SK-N-SH treated with all-trans-retinoic acid at 6 μM for 48 hours (cell line): Measurements from ENCODE around the gene CACNA1D.

Experiments
- ATAC-seq: fragments of 200-7000 bp; cut with Tn5 transposase; 3 replicates; pipeline ENCODE4 v1.9.1; 2020; ENCODE audit warnings: mild to moderate bottlenecking, moderate library complexity
- ARNTL ChIP-seq: fragments of 450-650 bp; formaldehyde crosslinking; IDR thresholded peaks from 2 replicates; pipeline ENCODE4 v1.5.0; 2020; ENCODE audit warnings: low read depth, mild to moderate bottlenecking, moderate library complexity, borderline replicate concordance
- CSDC2 ChIP-seq: fragments of 250-450 bp; sonication (Bioruptor Pico); IDR thresholded peaks from 2 replicates; pipeline ENCODE4 v1.5.0; 2020; ENCODE audit warnings: mild to moderate bottlenecking, moderate library complexity
- ESRRG ChIP-seq: fragments of 250-450 bp; sonication (Bioruptor Pico); IDR thresholded peaks from 2 replicates; pipeline ENCODE4 v1.6.1; 2021; ENCODE audit warnings: mild to moderate bottlenecking
- GLIS3 ChIP-seq: fragments of 250-450 bp; sonication (Bioruptor Pico); IDR thresholded peaks from 2 replicates; pipeline ENCODE4 v1.5.0; 2020; ENCODE audit warnings: mild to moderate bottlenecking, moderate library complexity
- OSR1 ChIP-seq: fragments of 250-450 bp; sonication (Bioruptor Pico); IDR thresholded peaks from 2 replicates; pipeline ENCODE4 v1.8.0; 2022; ENCODE audit warnings: moderate library complexity, mild to moderate bottlenecking, inconsistent platforms
- RARB ChIP-seq: fragments of 250-450 bp; sonication (Bioruptor Pico); IDR thresholded peaks from 2 replicates; pipeline ENCODE4 v1.8.0; 2021; ENCODE audit warnings: mild to moderate bottlenecking, moderate library complexity
- SNAI2 ChIP-seq: fragments of 250-450 bp; sonication (Bioruptor Pico); IDR thresholded peaks from 2 replicates; pipeline ENCODE4 v1.5.0; 2020; ENCODE audit warnings: mild to moderate bottlenecking, moderate library complexity
- TCF4 ChIP-seq: fragments of 250-450 bp; sonication (Bioruptor Pico); IDR thresholded peaks from 2 replicates; pipeline ENCODE4 v1.8.0; 2021; ENCODE audit warnings: mild to moderate bottlenecking, moderate library complexity, borderline replicate concordance
- TOX ChIP-seq: fragments of 250-450 bp; sonication (Bioruptor Pico); IDR thresholded peaks from 2 replicates; pipeline ENCODE4 v1.8.0; 2021; ENCODE audit warnings: mild to moderate bottlenecking, moderate library complexity, borderline replicate concordance
- ZC3H10 ChIP-seq: fragments of 250-450 bp; sonication (Bioruptor Pico); IDR thresholded peaks from 2 replicates; pipeline ENCODE4 v1.5.1; 2021; ENCODE audit warnings: mild to moderate bottlenecking, moderate library complexity
- ZFP3 ChIP-seq: fragments of 250-450 bp; sonication (Bioruptor Pico); IDR thresholded peaks from 2 replicates; pipeline ENCODE4 v1.5.0; 2020; ENCODE audit warnings: mild to moderate bottlenecking, moderate library complexity
- ZFP30 ChIP-seq: fragments of 450-650 bp; formaldehyde crosslinking; IDR thresholded peaks from 2 replicates; pipeline ENCODE4 v1.5.0; 2022; ENCODE audit warnings: mild to moderate bottlenecking, moderate library complexity
- ZNF565 ChIP-seq: fragments of 450-650 bp; formaldehyde crosslinking; conservative IDR thresholded peaks from 2 replicates; pipeline ENCODE4 v1.5.0; 2020; ENCODE audit warnings: low read depth, mild to moderate bottlenecking, moderate library complexity
- ZNF70 ChIP-seq: fragments of 450-650 bp; formaldehyde crosslinking; IDR thresholded peaks from 2 replicates; pipeline ENCODE4 v1.5.0; 2020; ENCODE audit warnings: mild to moderate bottlenecking, moderate library complexity
- ZNF8 ChIP-seq: fragments of 450-650 bp; formaldehyde crosslinking; IDR thresholded peaks from 2 replicates; pipeline ENCODE4 v1.5.0; 2020; ENCODE audit warnings: mild to moderate bottlenecking, moderate library complexity
- TF ChIP-seq, protein P1 (sequence below): fragments of 250-450 bp; sonication (Bioruptor Pico); IDR thresholded peaks from 2 replicates; pipeline ENCODE4 v1.5.1; 2020; ENCODE audit warnings: low read depth, mild to moderate bottlenecking, moderate library complexity
- TF ChIP-seq, protein P2 (sequence below): fragments of 250-450 bp; sonication (Bioruptor Pico); IDR thresholded peaks from 2 replicates; pipeline ENCODE4 v1.8.0; 2020; ENCODE audit warnings: mild to moderate bottlenecking, moderate library complexity, borderline replicate concordance
- TF ChIP-seq, protein P3 (sequence below): fragments of 250-450 bp; sonication (Bioruptor Pico); IDR thresholded peaks from 2 replicates; pipeline ENCODE4 v1.5.0; 2020; ENCODE audit warnings: mild to moderate bottlenecking, moderate library complexity
- TF ChIP-seq, protein P4 (sequence below): fragments of 250-450 bp; sonication (Bioruptor Pico); IDR thresholded peaks from 2 replicates; pipeline ENCODE4 v1.5.1; 2021; ENCODE audit warnings: mild to moderate bottlenecking, moderate library complexity
- TF ChIP-seq, protein P5 (sequence below): fragments of 250-450 bp; sonication (Bioruptor Pico); IDR thresholded peaks from 2 replicates; pipeline ENCODE4 v1.8.0; 2021; ENCODE audit warnings: low read depth, mild to moderate bottlenecking, moderate library complexity, borderline replicate concordance

The CACNA1D gene

DNA sequence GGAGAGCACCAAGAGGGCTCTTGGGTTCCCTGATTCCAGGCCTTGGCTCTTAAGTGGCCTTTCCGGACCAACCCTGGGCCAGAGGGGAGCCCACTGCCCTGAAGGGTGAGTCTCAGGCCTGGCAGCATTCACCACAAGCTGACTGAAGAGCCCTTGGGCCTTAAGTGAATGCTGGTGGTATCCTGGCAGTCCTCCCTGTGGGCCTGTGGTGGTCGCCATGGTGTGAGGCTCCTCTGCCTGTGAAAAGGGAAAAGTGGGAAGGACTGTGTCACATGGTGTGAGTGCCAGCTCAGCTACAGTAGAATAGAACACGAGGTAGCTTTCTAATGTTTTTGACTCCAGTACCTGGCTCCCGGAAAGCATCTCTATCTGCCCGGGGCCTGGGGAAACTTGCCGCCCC is 336.5 kb downstream of the CACNA1D start:
- no peak for TF ChIP-seq TOX (CRISPR knock-in tag)
- TF ChIP-seq, protein P1, sequence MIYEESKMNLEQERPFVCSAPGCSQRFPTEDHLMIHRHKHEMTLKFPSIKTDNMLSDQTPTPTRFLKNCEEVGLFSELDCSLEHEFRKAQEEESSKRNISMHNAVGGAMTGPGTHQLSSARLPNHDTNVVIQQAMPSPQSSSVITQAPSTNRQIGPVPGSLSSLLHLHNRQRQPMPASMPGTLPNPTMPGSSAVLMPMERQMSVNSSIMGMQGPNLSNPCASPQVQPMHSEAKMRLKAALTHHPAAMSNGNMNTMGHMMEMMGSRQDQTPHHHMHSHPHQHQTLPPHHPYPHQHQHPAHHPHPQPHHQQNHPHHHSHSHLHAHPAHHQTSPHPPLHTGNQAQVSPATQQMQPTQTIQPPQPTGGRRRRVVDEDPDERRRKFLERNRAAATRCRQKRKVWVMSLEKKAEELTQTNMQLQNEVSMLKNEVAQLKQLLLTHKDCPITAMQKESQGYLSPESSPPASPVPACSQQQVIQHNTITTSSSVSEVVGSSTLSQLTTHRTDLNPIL (CRISPR knock-in tag) = no peak
- no peak for TF ChIP-seq ZNF70 (CRISPR knock-in tag)
- no peak for TF ChIP-seq ZNF8 (CRISPR knock-in tag)
- no peak for TF ChIP-seq ZC3H10 (CRISPR knock-in tag)
- TF ChIP-seq, protein P2, sequence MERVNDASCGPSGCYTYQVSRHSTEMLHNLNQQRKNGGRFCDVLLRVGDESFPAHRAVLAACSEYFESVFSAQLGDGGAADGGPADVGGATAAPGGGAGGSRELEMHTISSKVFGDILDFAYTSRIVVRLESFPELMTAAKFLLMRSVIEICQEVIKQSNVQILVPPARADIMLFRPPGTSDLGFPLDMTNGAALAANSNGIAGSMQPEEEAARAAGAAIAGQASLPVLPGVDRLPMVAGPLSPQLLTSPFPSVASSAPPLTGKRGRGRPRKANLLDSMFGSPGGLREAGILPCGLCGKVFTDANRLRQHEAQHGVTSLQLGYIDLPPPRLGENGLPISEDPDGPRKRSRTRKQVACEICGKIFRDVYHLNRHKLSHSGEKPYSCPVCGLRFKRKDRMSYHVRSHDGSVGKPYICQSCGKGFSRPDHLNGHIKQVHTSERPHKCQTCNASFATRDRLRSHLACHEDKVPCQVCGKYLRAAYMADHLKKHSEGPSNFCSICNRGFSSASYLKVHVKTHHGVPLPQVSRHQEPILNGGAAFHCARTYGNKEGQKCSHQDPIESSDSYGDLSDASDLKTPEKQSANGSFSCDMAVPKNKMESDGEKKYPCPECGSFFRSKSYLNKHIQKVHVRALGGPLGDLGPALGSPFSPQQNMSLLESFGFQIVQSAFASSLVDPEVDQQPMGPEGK (CRISPR knock-in tag) = no peak
- no peak for TF ChIP-seq TCF4 (CRISPR knock-in tag)
- TF ChIP-seq RARB (CRISPR knock-in tag) = no peak
- TF ChIP-seq GLIS3 = no peak
- TF ChIP-seq SNAI2 (CRISPR knock-in tag) = no peak
- no peak for TF ChIP-seq ZFP30 (CRISPR knock-in tag)
- TF ChIP-seq, all 23 proteins: peak for 0

DNA sequence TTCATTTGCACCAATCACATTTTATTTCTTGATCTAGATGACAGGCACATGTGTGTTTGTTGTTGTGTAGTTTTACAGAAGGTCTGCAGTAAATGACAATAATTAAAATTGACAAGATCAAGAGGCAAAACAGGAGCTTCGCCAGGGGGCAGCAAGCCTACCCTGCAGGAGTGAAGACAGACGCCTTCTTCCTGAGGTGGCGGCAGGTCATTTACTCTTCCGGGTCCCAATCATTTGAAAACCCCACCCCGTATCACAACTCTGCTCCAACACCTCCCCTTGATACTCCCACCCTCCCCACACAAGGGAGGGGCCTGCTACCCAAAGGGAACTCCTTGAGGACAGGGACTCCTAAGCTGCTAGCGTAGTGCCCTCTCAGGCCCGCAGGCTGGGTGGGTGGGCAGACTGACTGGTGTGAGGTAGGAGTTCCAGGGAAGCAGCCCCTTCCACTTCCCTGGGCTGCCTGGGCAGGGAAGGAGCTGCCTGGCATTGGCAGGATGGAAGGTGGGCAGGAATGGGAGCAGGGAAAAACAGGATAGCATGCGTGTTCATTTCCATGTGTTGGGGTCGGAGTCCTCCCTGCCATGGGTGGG is 338.7 kb downstream of the CACNA1D start:
- no peak for TF ChIP-seq TCF4 (CRISPR knock-in tag)
- no peak for TF ChIP-seq ESRRG
- ATAC-seq = no peak

More for the DNA sequence above, 336.5 kb downstream of the CACNA1D start:
- no peak for ATAC-seq

DNA sequence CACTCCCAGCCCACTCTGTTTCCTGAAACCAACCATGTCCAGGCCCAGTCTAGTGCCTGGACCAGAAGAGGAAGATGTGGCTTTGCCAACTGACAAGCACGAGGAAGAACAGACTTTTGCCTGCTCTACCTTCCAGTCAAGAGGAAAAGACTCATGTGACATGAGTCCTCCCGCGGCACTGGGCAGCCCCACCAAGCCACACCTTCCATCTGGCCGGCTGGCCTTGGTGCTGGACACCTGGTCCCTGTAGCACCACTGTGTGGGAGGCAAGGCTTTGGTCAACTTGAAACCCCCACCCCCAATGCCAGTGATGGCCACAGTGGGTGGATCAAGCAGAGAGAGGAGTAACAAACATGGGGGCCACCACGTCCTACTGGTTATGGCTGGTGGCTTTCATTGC is 339.3 kb downstream of the CACNA1D start:
- TF ChIP-seq, protein P3, sequence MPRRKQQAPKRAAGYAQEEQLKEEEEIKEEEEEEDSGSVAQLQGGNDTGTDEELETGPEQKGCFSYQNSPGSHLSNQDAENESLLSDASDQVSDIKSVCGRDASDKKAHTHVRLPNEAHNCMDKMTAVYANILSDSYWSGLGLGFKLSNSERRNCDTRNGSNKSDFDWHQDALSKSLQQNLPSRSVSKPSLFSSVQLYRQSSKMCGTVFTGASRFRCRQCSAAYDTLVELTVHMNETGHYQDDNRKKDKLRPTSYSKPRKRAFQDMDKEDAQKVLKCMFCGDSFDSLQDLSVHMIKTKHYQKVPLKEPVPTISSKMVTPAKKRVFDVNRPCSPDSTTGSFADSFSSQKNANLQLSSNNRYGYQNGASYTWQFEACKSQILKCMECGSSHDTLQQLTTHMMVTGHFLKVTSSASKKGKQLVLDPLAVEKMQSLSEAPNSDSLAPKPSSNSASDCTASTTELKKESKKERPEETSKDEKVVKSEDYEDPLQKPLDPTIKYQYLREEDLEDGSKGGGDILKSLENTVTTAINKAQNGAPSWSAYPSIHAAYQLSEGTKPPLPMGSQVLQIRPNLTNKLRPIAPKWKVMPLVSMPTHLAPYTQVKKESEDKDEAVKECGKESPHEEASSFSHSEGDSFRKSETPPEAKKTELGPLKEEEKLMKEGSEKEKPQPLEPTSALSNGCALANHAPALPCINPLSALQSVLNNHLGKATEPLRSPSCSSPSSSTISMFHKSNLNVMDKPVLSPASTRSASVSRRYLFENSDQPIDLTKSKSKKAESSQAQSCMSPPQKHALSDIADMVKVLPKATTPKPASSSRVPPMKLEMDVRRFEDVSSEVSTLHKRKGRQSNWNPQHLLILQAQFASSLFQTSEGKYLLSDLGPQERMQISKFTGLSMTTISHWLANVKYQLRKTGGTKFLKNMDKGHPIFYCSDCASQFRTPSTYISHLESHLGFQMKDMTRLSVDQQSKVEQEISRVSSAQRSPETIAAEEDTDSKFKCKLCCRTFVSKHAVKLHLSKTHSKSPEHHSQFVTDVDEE = no peak
- TF ChIP-seq, protein P2 (CRISPR knock-in tag) = no peak
- no peak for TF ChIP-seq SNAI2 (CRISPR knock-in tag)
- no peak for TF ChIP-seq CSDC2
- no peak for TF ChIP-seq ZNF70 (CRISPR knock-in tag)
- TF ChIP-seq ARNTL (CRISPR knock-in tag) = no peak
- TF ChIP-seq ESRRG = no peak
- TF ChIP-seq OSR1 (CRISPR knock-in tag) = no peak
- TF ChIP-seq, protein P1 (CRISPR knock-in tag) = no peak
- TF ChIP-seq ZC3H10 (CRISPR knock-in tag) = no peak
- no peak for TF ChIP-seq TOX (CRISPR knock-in tag)
- TF ChIP-seq, protein P4, sequence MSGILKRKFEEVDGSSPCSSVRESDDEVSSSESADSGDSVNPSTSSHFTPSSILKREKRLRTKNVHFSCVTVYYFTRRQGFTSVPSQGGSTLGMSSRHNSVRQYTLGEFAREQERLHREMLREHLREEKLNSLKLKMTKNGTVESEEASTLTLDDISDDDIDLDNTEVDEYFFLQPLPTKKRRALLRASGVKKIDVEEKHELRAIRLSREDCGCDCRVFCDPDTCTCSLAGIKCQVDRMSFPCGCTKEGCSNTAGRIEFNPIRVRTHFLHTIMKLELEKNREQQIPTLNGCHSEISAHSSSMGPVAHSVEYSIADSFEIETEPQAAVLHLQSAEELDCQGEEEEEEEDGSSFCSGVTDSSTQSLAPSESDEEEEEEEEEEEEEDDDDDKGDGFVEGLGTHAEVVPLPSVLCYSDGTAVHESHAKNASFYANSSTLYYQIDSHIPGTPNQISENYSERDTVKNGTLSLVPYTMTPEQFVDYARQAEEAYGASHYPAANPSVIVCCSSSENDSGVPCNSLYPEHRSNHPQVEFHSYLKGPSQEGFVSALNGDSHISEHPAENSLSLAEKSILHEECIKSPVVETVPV (CRISPR knock-in tag) = no peak
- TF ChIP-seq ZFP3 (CRISPR knock-in tag) = no peak
- TF ChIP-seq ZFP30 (CRISPR knock-in tag) = no peak
- TF ChIP-seq, protein P5, sequence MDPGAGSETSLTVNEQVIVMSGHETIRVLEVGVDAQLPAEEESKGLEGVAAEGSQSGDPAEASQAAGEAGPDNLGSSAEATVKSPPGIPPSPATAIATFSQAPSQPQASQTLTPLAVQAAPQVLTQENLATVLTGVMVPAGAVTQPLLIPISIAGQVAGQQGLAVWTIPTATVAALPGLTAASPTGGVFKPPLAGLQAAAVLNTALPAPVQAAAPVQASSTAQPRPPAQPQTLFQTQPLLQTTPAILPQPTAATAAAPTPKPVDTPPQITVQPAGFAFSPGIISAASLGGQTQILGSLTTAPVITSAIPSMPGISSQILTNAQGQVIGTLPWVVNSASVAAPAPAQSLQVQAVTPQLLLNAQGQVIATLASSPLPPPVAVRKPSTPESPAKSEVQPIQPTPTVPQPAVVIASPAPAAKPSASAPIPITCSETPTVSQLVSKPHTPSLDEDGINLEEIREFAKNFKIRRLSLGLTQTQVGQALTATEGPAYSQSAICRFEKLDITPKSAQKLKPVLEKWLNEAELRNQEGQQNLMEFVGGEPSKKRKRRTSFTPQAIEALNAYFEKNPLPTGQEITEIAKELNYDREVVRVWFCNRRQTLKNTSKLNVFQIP (CRISPR knock-in tag) = no peak
- no peak for TF ChIP-seq RARB (CRISPR knock-in tag)
- TF ChIP-seq ZNF565 (CRISPR knock-in tag) = no peak
- TF ChIP-seq TCF4 (CRISPR knock-in tag) = no peak
- ATAC-seq = no peak
